DOHH2 (cell line): Measurements from ENCODE around the gene CRYBG1.

Source experiments
- H3F3A ChIP-seq: fragments of 200-600 bp; sonication (generic), shearing (Covaris generic); 2 replicates; pipeline ENCODE4 v1.6.0; 2016; ENCODE audit warnings: antibody characterized with exemption, mild to moderate bottlenecking; ENCODE audit not compliant: control insufficient read depth, insufficient read depth
- H3K27ac ChIP-seq: fragments of 200-600 bp; sonication (generic); 2 replicates; pipeline ENCODE4 v1.5.1; 2014; ENCODE audit warnings: low read depth, mild to moderate bottlenecking, low read length, moderate library complexity
- H3K27me3 ChIP-seq: fragments of 200-600 bp; sonication (generic); 2 replicates; pipeline ENCODE4 v1.6.1; 2014; ENCODE audit warnings: mild to moderate bottlenecking, low read length, mixed read lengths; ENCODE audit not compliant: control insufficient read depth
- H3K36me3 ChIP-seq: fragments of 200-600 bp; sonication (generic); 2 replicates; pipeline ENCODE4 v1.6.1; 2014; ENCODE audit warnings: mild to moderate bottlenecking, low read length, moderate library complexity, mixed read lengths; ENCODE audit not compliant: control insufficient read depth
- H3K4me1 ChIP-seq: fragments of 200-600 bp; sonication (generic); 2 replicates; pipeline ENCODE4 v1.6.1; 2014; ENCODE audit warnings: mild to moderate bottlenecking, low read length, mixed read lengths; ENCODE audit not compliant: control insufficient read depth
- H3K4me2 ChIP-seq: fragments of 200-600 bp; sonication (generic); 2 replicates; pipeline ENCODE4 v1.6.0; 2014; ENCODE audit warnings: mild to moderate bottlenecking, low read length, moderate library complexity
- H3K4me3 ChIP-seq: fragments of 200-600 bp; sonication (generic); 2 replicates; pipeline ENCODE4 v1.5.1; 2014; ENCODE audit warnings: mild to moderate bottlenecking, low read length, mixed read lengths
- H3K79me2 ChIP-seq: fragments of 200-600 bp; sonication (generic); 2 replicates; pipeline ENCODE4 v1.6.1; 2014; ENCODE audit warnings: mild to moderate bottlenecking, low read length, mixed read lengths; ENCODE audit not compliant: control insufficient read depth
- H3K9me2 ChIP-seq: fragments of 200-600 bp; sonication (generic); replicated peaks from 2 replicates; pipeline ENCODE4 v1.6.1; 2014; ENCODE audit warnings: mild to moderate bottlenecking, low read length, mixed read lengths; ENCODE audit not compliant: control insufficient read depth
- H3K9me3 ChIP-seq: fragments of 200-600 bp; sonication (generic); 2 replicates; pipeline ENCODE4 v1.6.1; 2014; ENCODE audit warnings: antibody characterized with exemption, low read length, mixed read lengths; ENCODE audit not compliant: control insufficient read depth, insufficient read depth
- H4K20me1 ChIP-seq: fragments of 200-600 bp; sonication (generic); 2 replicates; pipeline ENCODE4 v1.6.0; 2014; ENCODE audit warnings: low read depth, mild to moderate bottlenecking, antibody characterized with exemption, low read length, moderate library complexity; ENCODE audit not compliant: control insufficient read depth, insufficient read depth
- CTCF ChIP-seq: fragments of 200-600 bp; sonication (generic); IDR thresholded peaks from one replicate; pipeline ENCODE4 v1.5.1; 2014; ENCODE audit warnings: antibody characterized with exemption, mild to moderate bottlenecking, low read depth, low read length; ENCODE audit not compliant: poor library complexity, severe bottlenecking
- EZH2phosphoT487 ChIP-seq: fragments of 200-600 bp; sonication (generic); IDR thresholded peaks from 2 replicates; pipeline ENCODE4 v1.6.1; 2017; ENCODE audit warnings: borderline replicate concordance, mild to moderate bottlenecking, antibody characterized with exemption, low read length, moderate library complexity, mixed read lengths

CRYBG1 gene

DNA sequence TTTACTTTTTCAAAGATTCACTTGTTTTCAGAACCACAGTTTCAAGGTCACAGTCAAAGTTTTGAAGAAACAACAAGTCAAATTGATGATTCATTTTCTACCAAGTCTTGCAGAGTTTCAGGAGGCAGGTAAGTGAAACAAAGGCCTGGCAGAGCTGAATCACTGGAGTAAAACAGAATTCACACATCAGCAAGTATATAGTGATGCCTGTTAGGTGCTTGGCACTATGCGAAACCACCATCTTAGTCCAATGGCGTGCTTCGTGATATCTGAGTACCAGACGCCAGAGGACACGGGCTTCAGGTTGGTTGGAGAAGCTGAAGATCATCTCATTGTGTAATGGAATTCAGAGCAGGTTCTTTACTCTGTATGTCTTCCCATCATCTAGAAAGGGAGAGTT, 192.9 kb downstream of the CRYBG1 start:
- Histone ChIP-seq H3K36me3 (peaks cover 85% of the 10 kb centered on the region), H3K9me3 (no peaks in the 10 kb centered on the region), H3K27ac (no peak overlapping the region), H3F3A (peaks cover 14% of the 10 kb centered on the region), H4K20me1 (no peaks in the 10 kb centered on the region), H3K27me3 (no peaks in the 10 kb centered on the region), H3K9me2 (no peaks in the 10 kb centered on the region), H3K79me2 (no peaks in the 10 kb centered on the region), H3K4me1 (no peaks in the 10 kb centered on the region), H3K4me3 (no peak overlapping the region), H3K4me2 (no peak overlapping the region)
- TF ChIP-seq CTCF (no peak), EZH2phosphoT487 (no peak)

DNA sequence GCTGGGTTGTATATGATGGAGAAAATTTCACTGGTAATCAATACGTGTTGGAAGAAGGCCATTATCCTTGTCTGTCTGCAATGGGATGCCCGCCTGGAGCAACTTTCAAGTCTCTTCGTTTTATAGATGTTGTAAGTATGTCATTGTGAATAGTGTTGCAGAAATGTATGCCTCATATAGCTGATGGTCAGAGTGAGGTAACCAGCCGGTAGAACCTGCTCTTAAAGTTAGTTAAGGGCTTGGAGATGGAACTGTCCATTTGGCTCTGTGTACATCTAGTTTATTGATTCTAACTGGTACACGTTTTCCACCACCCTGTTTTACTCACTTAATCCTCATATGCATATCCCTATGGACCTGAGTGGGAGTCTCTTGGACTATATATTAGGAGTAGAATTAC, 195.2 kb downstream of the CRYBG1 start:
- Histone ChIP-seq H3K27ac (no peak overlapping the region), H3K9me3 (no peaks in the 10 kb centered on the region), H4K20me1 (no peaks in the 10 kb centered on the region), H3F3A (peaks cover 14% of the 10 kb centered on the region), H3K4me3 (no peak overlapping the region), H3K79me2 (no peaks in the 10 kb centered on the region), H3K4me2 (no peak overlapping the region), H3K4me1 (no peaks in the 10 kb centered on the region), H3K36me3 (peaks cover 88% of the 10 kb centered on the region), H3K9me2 (no peaks in the 10 kb centered on the region), H3K27me3 (no peaks in the 10 kb centered on the region)
- TF ChIP-seq EZH2phosphoT487 (no peak), CTCF (no peak)

- no peaks in the 10 kb centered on the region for H4K20me1 ChIP-seq
- no peaks in the 10 kb centered on the region for H3K79me2 ChIP-seq
- H3K27me3 ChIP-seq: no peaks in the 10 kb centered on the region
- no peak overlapping the region for H3K4me3 ChIP-seq
- H3K4me1 ChIP-seq: peaks cover 6% of the 10 kb centered on the region; the same call in 1 of the 2 replicates
- TF ChIP-seq CTCF: peak; percentile 61
- TF ChIP-seq EZH2phosphoT487: no peak
- H3K36me3 ChIP-seq: peaks cover 88% of the 10 kb centered on the region
- H3K27ac ChIP-seq: no peak overlapping the region
- H3K9me3 ChIP-seq: no peaks in the 10 kb centered on the region
- H3K4me2 ChIP-seq: no peak overlapping the region
- H3F3A ChIP-seq: peaks cover 14% of the 10 kb centered on the region
- no peaks in the 10 kb centered on the region for H3K9me2 ChIP-seq
Measured at GRCh38 chr6:106556368-106556960, 195.9 kb downstream of the CRYBG1 start.
